ENCODE measurements around the gene VSTM2B. TPM values are rescaled to one million over a fixed set of nuclear protein-coding genes. Genes with fewer than 3 reads are reported as not detected.
A peak's percentile ranks its signal among the peaks of the same experiment; 100 is the strongest.

VSTM2B gene
- total and polyA plus RNA-seq, 4 donors, result not detected

- H3K36me3 ChIP-seq (ENCODE audit: control insufficient read depth in 4 of 4, insufficient read depth in 3 of 4, low read depth in 1 of 4, low read length in 3 of 4), result no peaks in the 10 kb centered on the region
- no peak for TF ChIP-seq EGR1 (IDR thresholded peaks at IDR 0.05; ENCODE audit: low read depth in 2 of 2)
- no peak for TF ChIP-seq HNF4G (IDR thresholded peaks at IDR 0.05)
- TF ChIP-seq ZBTB33 (IDR thresholded peaks at IDR 0.05), result no peak
- TF ChIP-seq TAF1 (conservative IDR thresholded peaks at IDR 0.05), result no peak
- no peak for TF ChIP-seq YY1 (IDR thresholded peaks at IDR 0.05)
- no peak for TF ChIP-seq FOXA1 (IDR thresholded peaks at IDR 0.05)
- TF ChIP-seq MAX (IDR thresholded peaks at IDR 0.05), result no peak
- TF ChIP-seq REST (IDR thresholded peaks at IDR 0.05), result no peak
- no peak for DNase-seq (ENCODE audit: low spot score)
- H3K4me1 ChIP-seq (ENCODE audit: control insufficient read depth in 4 of 4, insufficient read depth in 4 of 4, low read length in 3 of 4), result no peaks in the 10 kb centered on the region
- H3K27ac ChIP-seq (ENCODE audit: low read depth in 1 of 2, low read length in 2 of 2), result no peak overlapping the region
- H3K27me3 ChIP-seq (ENCODE audit: control insufficient read depth in 4 of 4, insufficient read depth in 4 of 4, low read length in 3 of 4), result peaks cover 0 to 2% (median 0%) of the 10 kb centered on the region in 4 donors
- no peaks in the 10 kb centered on the region for H3K9me3 ChIP-seq (ENCODE audit: control insufficient read depth in 4 of 4, low read length in 3 of 4)
- WGBS, result 85% methylated on average over 3 of the region's 3 CpGs
- no peak overlapping the region for H3K4me3 ChIP-seq (ENCODE audit: low read depth in 1 of 3, low read length in 3 of 3)
- H3K9ac ChIP-seq (ENCODE audit: low read depth in 1 of 2, low read length in 2 of 2), result no peak overlapping the region
Measured at GRCh38 chr19:29566496-29567054, 40.8 kb downstream of the VSTM2B start.

GRCh38 chr19:29567366-29567915, 41.6 kb downstream of the VSTM2B start:
- DNase-seq (ENCODE audit: low spot score), result peak; percentile 19
- Histone ChIP-seq H3K4me3 (ENCODE audit: low read depth in 1 of 3, low read length in 3 of 3) (no peak overlapping the region), H3K27me3 (ENCODE audit: control insufficient read depth in 4 of 4, insufficient read depth in 4 of 4, low read length in 3 of 4) (peaks cover 0 to 2% (median 0%) of the 10 kb centered on the region in 4 donors), H3K36me3 (ENCODE audit: control insufficient read depth in 4 of 4, insufficient read depth in 3 of 4, low read depth in 1 of 4, low read length in 3 of 4) (no peaks in the 10 kb centered on the region), H3K4me1 (ENCODE audit: control insufficient read depth in 4 of 4, insufficient read depth in 4 of 4, low read length in 3 of 4) (no peaks in the 10 kb centered on the region), H3K9me3 (ENCODE audit: control insufficient read depth in 4 of 4, low read length in 3 of 4) (no peaks in the 10 kb centered on the region), H3K9ac (ENCODE audit: low read depth in 1 of 2, low read length in 2 of 2) (no peak overlapping the region), H3K27ac (ENCODE audit: low read depth in 1 of 2, low read length in 2 of 2) (no peak overlapping the region)
- TF ChIP-seq RXRA (IDR thresholded peaks at IDR 0.05) (no peak), JUND (IDR thresholded peaks at IDR 0.05) (no peak), HNF4G (IDR thresholded peaks at IDR 0.05) (no peak), GABPA (IDR thresholded peaks at IDR 0.05 in 1 of 2, conservative IDR thresholded peaks at IDR 0.05 in 1 of 2) (no peak)
- WGBS, result 69% methylated on average over 2 of the region's 2 CpGs
